G401.6 (cell line): Measurements from ENCODE around the gene PATJ.

Experiments
- FAIRE-seq: peaks from 2 replicates; lab custom pipeline; 2012; peaks lifted over from hg19 to GRCh38; lab: Jason Lieb, UNC

Gene PATJ

DNA sequence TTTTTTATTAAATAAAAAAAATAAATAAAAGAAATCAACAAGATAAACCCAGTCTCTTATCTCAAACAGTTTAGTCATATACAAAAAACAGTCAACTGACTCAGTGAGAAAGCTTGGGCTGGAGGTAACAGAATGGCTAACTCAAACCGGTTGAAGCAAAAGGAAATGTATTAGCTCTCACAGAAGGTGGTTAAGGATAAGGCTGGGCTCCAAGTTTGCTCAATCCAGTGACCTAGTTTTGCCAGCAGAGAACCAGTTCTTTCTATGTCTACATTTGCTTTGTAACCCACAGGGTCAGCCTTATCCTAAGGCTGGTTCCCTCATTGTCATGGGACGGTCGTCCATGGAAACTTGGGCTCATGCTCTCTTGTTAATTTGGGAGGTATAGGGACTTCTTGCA lies 307.9 kb downstream of the PATJ start:
- FAIRE-seq, result no peak

DNA sequence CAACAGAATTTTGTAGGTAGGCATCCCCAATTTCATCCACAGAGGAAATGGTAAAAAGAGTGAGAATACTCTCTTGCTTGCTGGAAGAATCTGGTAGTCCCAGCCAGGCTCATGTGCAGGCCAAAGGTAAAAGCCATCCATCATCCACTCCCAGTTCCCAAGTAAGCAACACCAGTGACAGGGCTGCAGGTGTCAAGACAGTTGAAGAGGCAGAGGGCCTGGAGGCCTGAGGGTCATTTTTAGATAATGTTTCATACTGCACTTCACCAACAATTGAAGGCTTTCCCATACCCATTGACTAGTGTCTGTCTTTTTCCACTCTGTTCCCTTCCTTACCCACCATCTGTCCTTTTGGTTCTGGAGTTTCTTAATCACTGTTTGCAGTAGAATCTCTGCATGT lies 310.7 kb downstream of the PATJ start:
- no peak for FAIRE-seq

GRCh38 chr1:62054188-62054587 lies 311.9 kb downstream of the PATJ start:
- no peak for FAIRE-seq

DNA sequence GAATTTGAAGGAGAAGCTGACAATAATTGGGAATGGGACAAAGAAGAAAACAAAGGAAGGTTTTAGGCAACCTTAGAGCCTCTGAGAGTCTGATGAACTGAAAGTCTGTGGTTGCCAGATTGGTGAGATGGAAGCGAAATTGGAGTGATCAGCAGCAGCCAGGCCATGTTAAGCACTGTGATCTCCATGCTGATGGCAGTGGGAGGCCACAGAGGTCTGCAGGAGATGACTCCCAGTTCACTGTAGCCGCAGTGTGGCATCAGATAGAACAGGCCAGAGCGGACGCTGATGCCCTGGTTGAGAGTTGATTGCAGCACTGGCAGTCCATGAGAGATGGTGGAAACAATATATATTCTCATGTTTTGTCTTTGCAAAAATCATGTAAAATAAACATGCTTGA lies 314.9 kb downstream of the PATJ start:
- FAIRE-seq, result no peak

DNA sequence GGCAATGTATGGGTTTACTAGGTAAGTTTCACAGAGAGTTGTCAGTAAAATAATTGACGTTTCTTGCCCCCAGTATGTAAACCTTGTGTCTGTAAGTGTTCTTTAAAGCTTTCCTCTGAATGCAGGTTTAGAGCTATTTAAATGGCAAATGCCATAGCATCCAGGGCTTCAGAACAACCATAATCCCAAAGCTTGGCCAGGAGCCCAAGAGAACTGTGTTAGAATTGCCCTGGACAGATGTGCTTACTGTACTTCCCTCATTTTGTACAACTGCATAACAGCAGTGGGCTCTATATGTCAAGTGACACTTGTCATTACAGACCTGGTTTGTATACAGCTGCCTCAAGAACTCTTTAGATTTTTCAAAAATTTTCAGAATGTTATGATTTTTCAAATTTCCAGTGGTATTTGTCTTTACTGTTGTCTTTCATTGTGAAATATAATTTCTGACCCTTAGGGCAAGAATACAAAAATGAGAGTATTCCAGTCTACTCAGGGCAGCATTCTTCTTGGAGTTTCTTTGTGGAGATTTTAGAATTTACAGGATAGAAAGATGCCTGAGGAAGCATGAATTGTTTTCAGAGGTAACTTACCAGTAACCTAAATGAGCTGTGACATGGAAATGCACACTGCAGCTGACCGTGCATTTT lies 315.5 kb downstream of the PATJ start:
- FAIRE-seq, result no peak

- FAIRE-seq, result no peak
Measured at GRCh38 chr1:62058956-62059355, 316.7 kb downstream of the PATJ start.

- no peak for FAIRE-seq
Measured at GRCh38 chr1:62062087-62062486, 319.8 kb downstream of the PATJ start.

DNA sequence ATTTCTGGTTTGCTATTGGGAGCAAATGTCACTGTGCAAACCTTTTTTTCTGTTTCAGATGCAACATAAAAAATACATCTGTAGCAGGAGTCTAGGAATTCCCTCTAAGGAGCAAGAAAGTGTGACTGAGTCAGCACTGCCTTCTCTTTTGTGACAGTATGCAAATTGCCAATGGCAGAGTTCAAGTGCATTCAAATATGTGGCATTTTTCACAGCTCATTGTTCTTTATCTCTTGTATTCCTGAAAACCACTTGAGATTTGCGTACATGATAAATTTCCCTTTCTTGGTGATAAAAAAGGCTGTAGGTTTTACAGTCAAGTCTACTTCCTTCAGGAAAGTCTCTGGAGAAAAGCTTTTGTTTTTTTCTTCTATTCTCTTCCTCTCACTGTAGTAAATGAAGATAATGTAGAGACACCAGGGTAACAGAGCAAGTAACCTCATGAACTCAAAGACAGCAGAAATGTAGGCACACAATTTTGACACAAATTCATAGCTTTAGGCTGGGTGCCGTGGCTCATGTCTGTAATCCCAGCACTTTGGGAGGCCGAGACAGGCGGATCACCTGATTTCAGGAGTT lies 322.6 kb downstream of the PATJ start:
- FAIRE-seq, result no peak

GRCh38 chr1:62066713-62067112 lies 324.4 kb downstream of the PATJ start:
- FAIRE-seq, result no peak

DNA sequence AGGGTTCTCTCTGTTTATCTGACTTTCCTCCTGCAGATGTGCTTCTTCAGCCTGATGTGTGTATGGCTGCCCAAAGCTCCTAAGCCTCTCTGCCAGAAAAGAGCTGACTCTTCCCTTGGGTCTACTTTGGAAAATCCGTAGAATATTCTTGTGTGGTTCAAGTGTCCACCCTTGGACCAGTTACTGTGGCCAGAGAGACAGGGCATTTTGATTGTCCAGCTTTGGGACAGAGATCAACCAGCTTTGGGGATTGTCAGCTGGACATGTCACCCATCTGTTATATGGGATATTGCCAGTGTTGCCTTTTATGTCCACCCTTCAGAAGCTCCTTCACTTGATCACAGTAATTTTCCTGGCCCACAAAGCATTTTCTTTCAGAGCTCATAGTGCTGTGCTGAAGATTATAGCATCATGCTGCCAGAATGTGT lies 326.1 kb downstream of the PATJ start:
- FAIRE-seq, result no peak

GRCh38 chr1:62068978-62069377 lies 326.7 kb downstream of the PATJ start:
- no peak for FAIRE-seq

DNA sequence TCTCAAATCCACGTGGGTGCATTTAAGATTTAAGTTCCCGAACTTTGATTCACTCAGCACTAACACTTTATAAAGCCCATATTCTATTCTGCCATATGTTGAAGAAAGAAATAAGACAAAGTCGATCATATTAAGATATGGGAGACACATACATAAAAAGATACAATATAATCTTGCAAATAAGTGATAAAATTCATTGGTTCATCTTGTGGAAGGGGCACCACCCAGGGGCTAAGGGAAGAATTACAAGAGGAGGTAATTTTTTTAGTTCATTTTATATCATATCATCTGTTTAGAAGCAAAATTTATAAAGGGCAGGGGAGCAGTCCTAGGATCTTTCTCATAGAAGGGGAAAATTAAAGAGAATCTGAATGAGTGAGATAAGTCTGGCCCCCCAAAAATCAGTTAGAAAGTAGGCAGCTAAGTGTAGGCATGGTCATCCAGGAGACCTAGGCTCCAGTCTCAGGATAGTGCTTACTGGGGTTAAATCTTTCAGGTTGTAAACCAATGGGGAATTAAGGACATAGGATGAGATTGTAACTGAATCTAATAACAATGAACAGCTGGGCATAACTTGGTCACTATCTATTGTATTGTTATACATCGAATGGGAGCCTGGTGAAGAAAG lies 328.2 kb downstream of the PATJ start:
- FAIRE-seq, result peak; percentile 71

- no peak for FAIRE-seq
Measured at GRCh38 chr1:62071695-62072094, 329.4 kb downstream of the PATJ start.

DNA sequence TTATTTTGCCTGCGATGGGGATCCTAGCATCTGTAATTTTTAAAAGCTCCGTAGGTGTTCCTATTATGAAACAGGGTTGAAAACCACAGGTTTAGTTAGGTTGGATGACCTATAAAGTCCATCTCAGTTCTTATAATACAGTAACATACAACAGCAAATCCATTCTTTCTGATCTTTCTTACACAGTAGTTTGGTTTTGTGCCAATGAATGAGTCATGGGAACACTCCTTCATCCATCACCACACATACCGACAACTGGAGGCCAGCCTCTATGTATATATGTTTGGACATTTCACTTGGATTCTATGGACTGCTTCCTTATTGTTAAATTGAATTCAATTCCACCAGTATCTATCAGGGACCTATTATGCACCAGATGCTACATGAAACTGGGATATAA lies 334.0 kb downstream of the PATJ start:
- no peak for FAIRE-seq

GRCh38 chr1:62077821-62078220 lies 335.5 kb downstream of the PATJ start:
- no peak for FAIRE-seq

DNA sequence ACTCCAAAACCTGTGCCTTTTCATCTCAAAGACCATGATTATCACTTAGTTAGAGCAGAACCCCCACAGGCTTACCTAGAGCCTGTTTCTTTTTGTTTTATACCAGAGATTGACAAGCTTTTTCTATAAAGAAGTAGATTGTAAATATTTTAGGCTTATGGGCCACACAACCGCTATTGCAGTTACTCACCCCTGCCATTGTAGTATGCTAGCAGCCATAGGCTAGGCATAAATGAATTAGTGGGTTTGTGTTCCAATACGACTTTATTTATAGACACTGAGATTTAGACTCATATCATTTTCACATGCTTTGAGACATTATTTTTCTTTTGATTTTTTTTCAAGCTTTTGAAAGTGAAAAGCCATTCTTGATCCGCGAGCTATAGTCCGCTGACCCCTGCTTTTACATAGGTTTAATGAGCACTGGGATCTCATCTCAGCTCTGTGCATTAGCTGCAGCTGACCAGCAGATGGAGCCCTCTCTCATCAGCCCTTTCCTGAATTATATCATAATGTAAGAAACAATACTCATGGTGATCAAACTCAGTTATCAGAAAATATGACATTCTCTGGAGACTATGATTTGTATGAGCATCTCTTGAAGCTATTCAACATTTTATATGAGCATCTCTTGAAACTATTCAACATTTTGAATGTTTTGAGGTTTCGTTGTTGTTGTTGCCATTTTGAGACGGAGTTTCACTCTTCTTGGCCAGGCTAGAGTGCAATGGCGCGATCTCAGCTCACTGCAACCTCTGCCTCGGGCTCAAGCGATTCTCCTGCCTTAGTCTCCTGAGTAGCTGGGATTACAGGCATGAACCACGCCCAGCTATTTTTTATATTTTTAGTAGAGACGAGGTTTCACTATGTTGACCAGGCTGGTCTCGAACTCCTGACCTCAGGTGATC lies 340.4 kb downstream of the PATJ start:
- FAIRE-seq, result no peak

DNA sequence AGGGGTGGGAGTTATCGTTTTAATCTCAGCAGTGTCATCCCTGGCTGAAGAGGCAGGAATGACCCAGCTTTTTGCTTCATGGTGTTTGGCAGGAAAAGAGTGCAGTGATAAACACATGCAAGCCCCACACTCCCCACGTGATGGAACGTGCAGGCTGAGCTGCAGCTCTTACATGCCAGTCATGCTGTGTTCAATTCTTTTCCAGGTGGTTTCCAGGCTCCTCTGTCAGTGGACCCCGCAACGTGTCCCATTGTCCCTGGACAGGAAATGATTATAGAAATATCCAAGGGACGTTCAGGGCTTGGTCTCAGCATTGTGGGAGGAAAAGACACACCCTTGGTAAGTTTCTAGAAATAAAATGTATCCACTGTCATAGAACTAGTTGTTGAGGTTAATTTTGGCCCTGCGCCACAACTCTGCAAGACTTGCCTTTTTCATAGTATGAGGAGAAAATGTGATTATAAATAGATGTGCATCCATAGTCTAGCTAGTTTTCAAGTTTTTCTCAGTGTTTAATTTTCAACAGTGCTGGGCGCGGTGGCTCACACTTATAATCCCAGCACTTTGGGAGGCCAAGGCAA lies 342.1 kb downstream of the PATJ start:
- FAIRE-seq, result no peak

DNA sequence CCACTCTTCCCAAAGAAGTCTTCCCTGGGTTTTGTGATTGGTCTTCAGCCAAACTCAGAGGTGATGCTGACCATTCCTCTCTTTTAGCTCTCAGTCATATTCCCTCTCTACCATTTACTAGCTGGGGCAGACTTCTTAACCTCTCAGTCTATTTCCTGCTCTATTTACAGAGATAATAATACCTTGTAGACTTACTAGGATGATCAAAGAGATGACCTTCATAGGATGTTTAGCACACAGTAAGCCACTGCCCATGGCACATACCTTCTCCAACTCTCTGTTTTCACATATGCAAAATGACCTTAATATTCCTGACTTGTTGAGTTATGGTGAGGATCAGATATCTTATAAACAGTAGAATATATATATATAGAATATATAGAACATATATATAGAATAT lies 346.2 kb downstream of the PATJ start:
- FAIRE-seq, result no peak

DNA sequence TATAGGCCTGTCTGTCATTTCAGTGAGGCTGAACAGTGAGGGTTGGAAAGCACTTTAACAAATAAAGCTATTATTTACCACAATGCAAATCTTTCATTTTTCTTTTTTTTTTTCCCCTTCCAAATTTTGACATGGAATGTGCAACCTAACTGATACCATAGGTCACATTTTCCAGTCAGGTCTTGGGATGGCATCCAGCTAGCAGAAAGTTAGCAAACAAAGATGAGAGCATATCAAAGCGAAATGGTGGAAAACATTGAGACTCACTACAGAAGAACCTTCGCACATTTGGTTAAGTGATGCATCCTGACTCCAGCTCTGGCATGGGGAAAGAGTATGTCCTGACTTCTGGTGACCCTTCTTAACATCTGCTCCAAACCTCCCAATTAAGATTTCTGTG lies 347.3 kb downstream of the PATJ start:
- FAIRE-seq, result no peak

- no peak for FAIRE-seq
Measured at GRCh38 chr1:62090016-62090415, 347.7 kb downstream of the PATJ start.

DNA sequence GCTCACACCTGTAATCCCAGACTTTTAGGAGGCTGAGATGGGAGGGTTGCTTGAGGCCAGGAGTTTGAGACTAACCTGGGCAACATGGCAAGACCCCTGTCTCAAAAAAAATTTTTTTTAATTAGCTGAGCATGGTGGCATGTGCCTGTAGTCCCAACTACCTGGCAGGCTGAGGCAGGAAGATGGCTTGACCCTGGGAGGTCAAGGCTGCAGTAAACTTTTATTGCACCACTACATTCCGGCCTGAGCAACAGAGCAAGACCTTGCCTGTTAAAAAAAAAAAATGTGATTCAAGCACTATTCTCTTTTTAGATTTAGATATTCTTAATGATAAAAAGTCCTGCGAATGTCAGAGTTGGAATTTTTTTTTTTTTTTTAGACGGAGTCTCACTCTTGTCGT lies 349.8 kb downstream of the PATJ start:
- FAIRE-seq, result no peak

DNA sequence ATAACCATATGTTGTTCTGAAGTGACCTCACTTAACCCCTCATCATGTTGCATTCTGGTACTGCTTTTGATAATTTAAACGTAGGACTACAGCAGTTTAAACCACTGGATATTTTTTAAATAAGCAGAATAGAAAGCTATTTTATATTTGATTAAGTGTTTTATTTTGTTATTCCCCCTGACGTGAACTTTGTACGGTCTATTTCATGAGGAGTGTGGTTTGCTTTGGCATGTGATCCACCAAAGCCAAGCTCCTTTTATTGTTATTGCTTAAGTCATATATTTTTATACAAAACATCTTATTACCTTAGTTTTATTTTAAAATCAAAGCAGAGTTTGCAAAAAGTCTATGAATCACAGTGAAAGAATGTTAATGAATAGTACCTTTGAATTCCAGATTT lies 351.0 kb downstream of the PATJ start:
- FAIRE-seq, result no peak

- no peak for FAIRE-seq
Measured at GRCh38 chr1:62097464-62097863, 355.2 kb downstream of the PATJ start.
